Astrocyte (in vitro differentiated cells and primary cell): ENCODE measurements around the gene VPS37C.

Experiments used
- EZH2 ChIP-seq: IDR thresholded peaks from 2 replicates; pipeline ENCODE4 v1.6.1; 2012; ENCODE audit warnings: mild to moderate bottlenecking, low read length, inconsistent platforms; ENCODE audit not compliant: insufficient read depth
- TF ChIP-seq, protein P1 (sequence below): IDR thresholded peaks from 2 replicates; pipeline ENCODE4 v1.5.1; 2011; ENCODE audit warnings: low read depth, mild to moderate bottlenecking, inconsistent platforms, low read length, moderate library complexity; ENCODE audit not compliant: insufficient read depth

DNA sequence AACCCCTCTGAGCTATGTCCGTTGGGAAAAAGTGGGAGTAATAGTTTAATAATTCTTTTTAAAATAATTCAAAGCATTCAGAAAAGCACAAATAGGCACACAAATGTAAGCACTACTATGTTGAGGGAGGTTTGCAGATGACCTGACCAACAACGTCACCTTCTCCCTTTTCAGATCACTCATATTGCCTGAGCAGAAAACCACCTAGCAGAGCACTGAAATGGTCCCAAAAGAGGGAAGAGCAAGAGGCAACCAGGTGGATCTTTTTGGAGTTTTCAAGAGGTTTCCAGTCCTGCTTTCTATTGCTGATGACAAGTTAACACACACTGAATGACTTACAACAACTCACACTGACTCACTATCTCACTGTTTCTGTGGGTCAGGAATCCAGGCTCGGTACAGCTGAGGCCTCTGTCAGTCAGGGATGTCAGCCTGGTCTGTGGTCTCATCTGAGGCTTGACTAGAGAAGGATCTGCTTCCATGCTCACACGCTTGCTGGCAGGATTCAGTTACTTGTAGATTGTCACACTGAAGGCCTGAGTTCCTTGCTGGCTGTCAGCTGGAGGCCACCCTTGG is 37.8 kb upstream of the VPS37C start:
- TF ChIP-seq, protein P1, sequence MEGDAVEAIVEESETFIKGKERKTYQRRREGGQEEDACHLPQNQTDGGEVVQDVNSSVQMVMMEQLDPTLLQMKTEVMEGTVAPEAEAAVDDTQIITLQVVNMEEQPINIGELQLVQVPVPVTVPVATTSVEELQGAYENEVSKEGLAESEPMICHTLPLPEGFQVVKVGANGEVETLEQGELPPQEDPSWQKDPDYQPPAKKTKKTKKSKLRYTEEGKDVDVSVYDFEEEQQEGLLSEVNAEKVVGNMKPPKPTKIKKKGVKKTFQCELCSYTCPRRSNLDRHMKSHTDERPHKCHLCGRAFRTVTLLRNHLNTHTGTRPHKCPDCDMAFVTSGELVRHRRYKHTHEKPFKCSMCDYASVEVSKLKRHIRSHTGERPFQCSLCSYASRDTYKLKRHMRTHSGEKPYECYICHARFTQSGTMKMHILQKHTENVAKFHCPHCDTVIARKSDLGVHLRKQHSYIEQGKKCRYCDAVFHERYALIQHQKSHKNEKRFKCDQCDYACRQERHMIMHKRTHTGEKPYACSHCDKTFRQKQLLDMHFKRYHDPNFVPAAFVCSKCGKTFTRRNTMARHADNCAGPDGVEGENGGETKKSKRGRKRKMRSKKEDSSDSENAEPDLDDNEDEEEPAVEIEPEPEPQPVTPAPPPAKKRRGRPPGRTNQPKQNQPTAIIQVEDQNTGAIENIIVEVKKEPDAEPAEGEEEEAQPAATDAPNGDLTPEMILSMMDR = no peak
- no peak for TF ChIP-seq EZH2
